Measurements from ENCODE around the gene ANKDD1B.

DNA sequence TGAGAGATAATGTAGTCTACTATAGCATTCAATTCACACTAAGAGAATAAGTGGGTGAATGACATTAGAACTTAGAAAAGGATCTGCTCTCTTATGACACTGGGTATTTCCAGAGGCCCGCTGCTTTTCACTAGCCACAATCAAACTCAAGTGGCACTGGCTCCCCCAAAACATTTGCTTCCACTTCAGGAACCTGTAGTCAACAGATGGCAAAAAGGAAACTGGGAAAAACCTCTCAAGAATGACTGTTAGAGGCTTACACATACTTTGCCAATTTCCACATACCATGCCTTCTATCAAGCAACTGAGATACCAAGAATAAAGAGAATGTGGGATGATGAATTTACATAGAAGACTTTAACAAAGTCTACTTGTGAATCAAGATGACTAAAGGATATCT, 94.8 kb downstream of the ANKDD1B start:
- no peak for TF ChIP-seq CTCF (IDR thresholded peaks at IDR 0.05)
- TF ChIP-seq POLR2A (IDR thresholded peaks at IDR 0.05) = no peak

Data from testis (tissue), 2 donors.